Measurements from ENCODE around the gene CAT.

- TF ChIP-seq CTCF (IDR thresholded peaks at IDR 0.05) (no peak), POLR2A (IDR thresholded peaks at IDR 0.05) (no peak)
Observed at GRCh38 chr11:34501500-34501899, 62.8 kb downstream of the CAT start.

All from uterus (tissue), 2 donors.